SK-N-SH (cell line): ENCODE measurements around the gene ZBTB16. TPM values are rescaled to one million over a fixed set of nuclear protein-coding genes. Genes with fewer than 3 reads are reported as not detected.

Source experiments
- CTCF ChIA-PET: fragments of 300-600, 350-600 bp; formaldehyde crosslinking; extraction: SDS; loops from one replicate; lab custom pipeline; 2021; lab: Yijun Ruan, JAX
- POLR2A ChIA-PET: fragments of 350-600 bp; sonication (Branson Sonifier 250); formaldehyde crosslinking; extraction: SDS; loops from one replicate; lab custom pipeline; 2020; ENCODE audit warnings: antibody characterized with exemption, inconsistent platforms; lab: Yijun Ruan, JAX
- DNase-seq: peaks from one replicate; pipeline ENCODE4 v3.0.0; 2012
- H2AFZ ChIP-seq: fragments of 200-600 bp; sonication (generic); 2 replicates; pipeline ENCODE4 v1.8.1; 2016; ENCODE audit warnings: antibody characterized with exemption, mild to moderate bottlenecking, low read depth
- H3F3A ChIP-seq: fragments of 200-600 bp; sonication (generic); replicated peaks from 2 replicates; pipeline ENCODE3; 2016; ENCODE audit warnings: antibody characterized with exemption, mild to moderate bottlenecking; ENCODE audit not compliant: insufficient read depth
- H3K27ac ChIP-seq, 2 experiments: fragments of 200-500 bp in 1 of 2; fragments of 200-600 bp in 1 of 2; sonication (Bioruptor generic) in 1 of 2; sonication (generic), shearing (Covaris generic) in 1 of 2; 2 replicates each; pipeline versions ENCODE4 v1.5.1 to v1.6.1; 2014 to 2016; ENCODE audit warnings: low read depth in 2 of 2, inconsistent platforms in 1 of 2, low read length in 1 of 2, mild to moderate bottlenecking in 1 of 2, mixed read lengths in 1 of 2
- H3K27me3 ChIP-seq: fragments of 200-600 bp; sonication (generic), shearing (Covaris generic); 2 replicates; pipeline ENCODE4 v1.6.1; 2016; ENCODE audit warnings: mixed run types; ENCODE audit not compliant: insufficient read depth
- H3K36me3 ChIP-seq, 2 experiments: fragments of 200-500 bp in 1 of 2; fragments of 200-600 bp in 1 of 2; sonication (Bioruptor generic) in 1 of 2; sonication (generic) in 1 of 2; replicated peaks in 1 of 2; 2 replicates each; pipeline versions ENCODE3 to v1.5.1; 2014 to 2016; ENCODE audit warnings: low read length in 1 of 2, mild to moderate bottlenecking in 1 of 2; ENCODE audit not compliant: insufficient read depth in 2 of 2, control insufficient read depth in 1 of 2
- H3K4me1 ChIP-seq, 2 experiments: fragments of 200-500 bp in 1 of 2; fragments of 200-600 bp in 1 of 2; sonication (Bioruptor generic) in 1 of 2; sonication (generic), shearing (Covaris generic) in 1 of 2; 2 replicates each; pipeline versions ENCODE4 v1.5.1 to v1.6.1; 2014 to 2016; ENCODE audit warnings: low read depth in 1 of 2, low read length in 1 of 2, mixed run types in 1 of 2; ENCODE audit not compliant: insufficient read depth in 2 of 2, control insufficient read depth in 1 of 2
- H3K4me2 ChIP-seq: fragments of 200-600 bp; sonication (generic), shearing (Covaris generic); 2 replicates; pipeline ENCODE4 v1.6.1; 2017; ENCODE audit warnings: mixed run types
- H3K4me3 ChIP-seq, 2 experiments: fragments of 200-500 bp in 1 of 2; fragments of 200-600 bp in 1 of 2; sonication (Bioruptor generic) in 1 of 2; sonication (generic), shearing (Covaris generic) in 1 of 2; 2 replicates each; pipeline versions ENCODE4 v1.5.1 to v1.8.1; 2014 to 2016; ENCODE audit warnings: low read depth in 2 of 2, inconsistent platforms in 1 of 2, low read length in 1 of 2, mild to moderate bottlenecking in 1 of 2, mixed read lengths in 1 of 2, moderate library complexity in 1 of 2
- H3K79me2 ChIP-seq: fragments of 200-600 bp; sonication (generic); 2 replicates; pipeline ENCODE4 v1.8.1; 2017; ENCODE audit warnings: mild to moderate bottlenecking; ENCODE audit not compliant: insufficient read depth
- H3K9ac ChIP-seq: fragments of 200-600 bp; sonication (generic); 2 replicates; pipeline ENCODE4 v1.6.1; 2017; ENCODE audit warnings: mixed run types
- H3K9me2 ChIP-seq: fragments of 200-600 bp; sonication (generic); 2 replicates; pipeline ENCODE4 v1.6.1; 2017; ENCODE audit warnings: mixed run types
- H3K9me3 ChIP-seq: fragments of 200-600 bp; sonication (generic); 2 replicates; pipeline ENCODE4 v1.6.1; 2017; ENCODE audit warnings: mixed run types, mild to moderate bottlenecking, moderate library complexity
- H4K20me1 ChIP-seq: fragments of 200-600 bp; sonication (generic); 2 replicates; pipeline ENCODE4 v1.6.1; 2017; ENCODE audit warnings: mild to moderate bottlenecking, mixed run types; ENCODE audit not compliant: insufficient read depth
- CHD2 ChIP-seq: fragments of 150-350 bp; IDR thresholded peaks from 2 replicates; pipeline ENCODE4 v1.6.1; 2018; ENCODE audit warnings: low read length; ENCODE audit not compliant: partially characterized antibody
- CTCF ChIP-seq: fragments of 200-600 bp; sonication (generic); IDR thresholded peaks from 2 replicates; pipeline ENCODE4 v1.6.1; 2017; ENCODE audit warnings: antibody characterized with exemption, mild to moderate bottlenecking, moderate library complexity
- ELF1 ChIP-seq: IDR thresholded peaks from 2 replicates; pipeline ENCODE4 v1.4.0; 2012
- EZH2phosphoT487 ChIP-seq: fragments of 200-600 bp; sonication (generic); IDR thresholded peaks from 2 replicates; pipeline ENCODE4 v1.6.1; 2017; ENCODE audit warnings: low read depth, mixed run types, mild to moderate bottlenecking, antibody characterized with exemption, moderate library complexity, borderline replicate concordance
- FOSL2 ChIP-seq: IDR thresholded peaks from 2 replicates; pipeline ENCODE4 v1.4.0; 2012; ENCODE audit warnings: low read depth, mild to moderate bottlenecking, moderate library complexity, borderline replicate concordance
- FOXJ3 ChIP-seq: sonication (generic); formaldehyde crosslinking; IDR thresholded peaks from 2 replicates; pipeline ENCODE4 v1.5.1; 2020; ENCODE audit warnings: mild to moderate bottlenecking, missing genetic modification reagents
- GABPA ChIP-seq: IDR thresholded peaks from 2 replicates; pipeline ENCODE4 v1.4.0; 2012; ENCODE audit warnings: low read depth, mild to moderate bottlenecking
- GATA2 ChIP-seq: sonication (generic); formaldehyde crosslinking; IDR thresholded peaks from 2 replicates; pipeline ENCODE4 v1.5.0; 2020; ENCODE audit warnings: mild to moderate bottlenecking, missing genetic modification reagents
- MAX ChIP-seq: IDR thresholded peaks from 2 replicates; pipeline ENCODE4 v1.4.0; 2012; ENCODE audit warnings: low read depth
- MEF2A ChIP-seq: IDR thresholded peaks from 2 replicates; pipeline ENCODE4 v1.4.0; 2012; ENCODE audit warnings: low read depth, borderline replicate concordance
- MXI1 ChIP-seq: IDR thresholded peaks from 2 replicates; pipeline ENCODE4 v1.6.1; 2012; ENCODE audit warnings: mild to moderate bottlenecking, low read depth, low read length, improper control_type of control experiment
- NFIC ChIP-seq: IDR thresholded peaks from 2 replicates; pipeline ENCODE4 v1.4.0; 2012; ENCODE audit warnings: borderline replicate concordance
- RAD21 ChIP-seq: IDR thresholded peaks from 2 replicates; pipeline ENCODE4 v1.6.1; 2012; ENCODE audit warnings: mild to moderate bottlenecking, low read length
- RCOR1 ChIP-seq: fragments of 150-350 bp; IDR thresholded peaks from 2 replicates; pipeline ENCODE4 v1.6.1; 2017; ENCODE audit warnings: antibody characterized with exemption, low read length
- RXRA ChIP-seq: IDR thresholded peaks from 2 replicates; pipeline ENCODE4 v1.4.0; 2012; ENCODE audit warnings: low read depth, mild to moderate bottlenecking, borderline replicate concordance
- SIN3A ChIP-seq: IDR thresholded peaks from 2 replicates; pipeline ENCODE4 v1.6.1; 2012; ENCODE audit warnings: low read depth, mild to moderate bottlenecking, low read length, moderate library complexity, borderline replicate concordance
- SMC3 ChIP-seq: IDR thresholded peaks from 2 replicates; pipeline ENCODE4 v1.6.1; 2012; ENCODE audit warnings: low read depth, low read length, improper control_type of control experiment
- TCF12 ChIP-seq: IDR thresholded peaks from 2 replicates; pipeline ENCODE4 v1.4.0; 2012
- TEAD4 ChIP-seq: IDR thresholded peaks from 2 replicates; pipeline ENCODE4 v1.4.0; 2012; ENCODE audit warnings: mild to moderate bottlenecking, borderline replicate concordance; ENCODE audit not compliant: insufficient read depth
- USF2 ChIP-seq: fragments of 150-350 bp; IDR thresholded peaks from 2 replicates; pipeline ENCODE4 v1.6.1; 2017; ENCODE audit warnings: antibody characterized with exemption, low read length, low read depth, borderline replicate concordance
- YY1 ChIP-seq: IDR thresholded peaks from 2 replicates; pipeline ENCODE4 v1.4.0; 2012; ENCODE audit warnings: low read depth, mild to moderate bottlenecking
- WGBS: methylation state at CpG from one replicate; pipeline ENCODE4 v1.1.6; 2017; ENCODE audit warnings: low lambda C conversion rate; 5-methylcytosine and 5-hydroxymethylcytosine counted together
- polyA plus RNA-seq, 3 experiments: library from polyadenylated mRNA; depleted of rRNA; stranded (reverse); fragments of >200 nt; gene quantifications; 2 replicates each; pipeline ENCODE4 v1.2.3, GENCODE V29; 2012

The ZBTB16 gene
- polyA plus RNA-seq, 1 of the 3 experiments (the other 2 are of a cell fraction), result not detected

GRCh38 chr11:114269498-114269897, 210.0 kb downstream of the ZBTB16 start:
- H2AFZ ChIP-seq, result no peak overlapping the region
- H3K4me1 ChIP-seq, result no peaks in the 10 kb centered on the region
- no peak overlapping the region for H3K9ac ChIP-seq
- no peaks in the 10 kb centered on the region for H3K9me3 ChIP-seq
- TF ChIP-seq GATA2, result no peak
- no peak for TF ChIP-seq EZH2phosphoT487
- TF ChIP-seq MXI1, result no peak
- TF ChIP-seq RAD21, result no peak
- no peak for TF ChIP-seq MEF2A
- TF ChIP-seq TCF12, result no peak
- no peak for TF ChIP-seq MAX
- no peak for TF ChIP-seq TEAD4
- no peak for TF ChIP-seq CTCF
- TF ChIP-seq FOSL2, result no peak
- no peak for TF ChIP-seq SIN3A
- TF ChIP-seq CHD2, result no peak
- no peak for TF ChIP-seq FOXJ3
- TF ChIP-seq GABPA, result no peak
- no peak for TF ChIP-seq RXRA
- no peak for TF ChIP-seq YY1
- no peak for TF ChIP-seq NFIC
- TF ChIP-seq ELF1, result no peak
- DNase-seq, result no peak
- CTCF ChIA-PET, result interaction anchor here (0.6 to 2.3 kb wide), 5 partner anchors 9 to 373 kb away, joined by 3 to 14 read pairs (median 8); no protein-coding TSS in a partner anchor
- WGBS, result 20% methylated on average over 2 of the region's 2 CpGs
- H3K27me3 ChIP-seq, result peaks cover 50% of the 10 kb centered on the region
- no peaks in the 10 kb centered on the region for H3K36me3 ChIP-seq
- H3K9me2 ChIP-seq, result no peaks in the 10 kb centered on the region
- H3K27ac ChIP-seq, result no peak overlapping the region
- no peaks in the 10 kb centered on the region for H3K79me2 ChIP-seq
- no peaks in the 10 kb centered on the region for H4K20me1 ChIP-seq
- no peaks in the 10 kb centered on the region for H3F3A ChIP-seq
- POLR2A ChIA-PET, result no interaction called here
- no peak overlapping the region for H3K4me3 ChIP-seq
- no peak overlapping the region for H3K4me2 ChIP-seq

GRCh38 chr11:114270531-114271270, 211.2 kb downstream of the ZBTB16 start:
- Histone ChIP-seq H4K20me1 (no peaks in the 10 kb centered on the region), H3K36me3 (no peaks in the 10 kb centered on the region), H3K79me2 (no peaks in the 10 kb centered on the region), H3K9me3 (no peaks in the 10 kb centered on the region), H2AFZ (no peak overlapping the region), H3K4me1 (no peaks in the 10 kb centered on the region), H3K9me2 (no peaks in the 10 kb centered on the region), H3K4me3 (no peak overlapping the region), H3F3A (no peaks in the 10 kb centered on the region), H3K27ac (no peak overlapping the region), H3K9ac (no peak overlapping the region), H3K27me3 (peaks cover 48% of the 10 kb centered on the region), H3K4me2 (no peak overlapping the region)
- WGBS, result 33% methylated on average over 5 of the region's 5 CpGs
- TF ChIP-seq EZH2phosphoT487 (no peak), SIN3A (no peak), USF2 (no peak), RCOR1 (no peak), CTCF (no peak), GABPA (no peak), ELF1 (no peak), SMC3 (no peak)
- ChIA-PET POLR2A (no interaction called here), CTCF (interaction anchor here (1.8 to 15.2 kb wide), 2 partner anchors 10 kb away, joined by 4 to 143 read pairs; no protein-coding TSS in a partner anchor)
- no peak for DNase-seq
